ENCODE data around the gene PTTG2. TPM values are rescaled to one million over a fixed set of nuclear protein-coding genes. Genes with fewer than 3 reads are reported as not detected.

PTTG2 gene
- polyA plus RNA-seq, 1 donor (not counting 4 experiments of a cell fraction or from before 2014, with no cell fraction given): not detected

DNA sequence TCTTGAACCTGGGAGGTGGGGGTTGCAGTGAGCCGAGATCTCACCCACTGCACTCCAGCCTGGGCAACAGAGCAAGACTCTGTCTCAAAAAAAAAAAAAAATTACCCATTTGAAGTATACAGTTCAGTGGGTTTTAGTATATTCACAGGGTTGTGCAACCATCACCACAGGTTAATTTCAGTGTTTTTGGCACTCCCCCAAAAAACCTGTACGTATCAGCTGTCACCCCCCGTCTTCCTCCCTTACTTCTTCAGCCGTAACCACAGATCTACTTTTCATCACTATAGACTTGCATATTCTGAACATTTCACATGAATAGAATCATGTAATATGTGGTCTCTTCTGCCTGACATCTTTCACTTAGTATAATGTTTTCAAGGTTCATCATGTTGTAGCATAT is 11.7 kb upstream of the PTTG2 start:
- TF ChIP-seq EZH2 (IDR thresholded peaks at IDR 0.05; ENCODE audit: low read length): no peak
- TF ChIP-seq, protein P1, sequence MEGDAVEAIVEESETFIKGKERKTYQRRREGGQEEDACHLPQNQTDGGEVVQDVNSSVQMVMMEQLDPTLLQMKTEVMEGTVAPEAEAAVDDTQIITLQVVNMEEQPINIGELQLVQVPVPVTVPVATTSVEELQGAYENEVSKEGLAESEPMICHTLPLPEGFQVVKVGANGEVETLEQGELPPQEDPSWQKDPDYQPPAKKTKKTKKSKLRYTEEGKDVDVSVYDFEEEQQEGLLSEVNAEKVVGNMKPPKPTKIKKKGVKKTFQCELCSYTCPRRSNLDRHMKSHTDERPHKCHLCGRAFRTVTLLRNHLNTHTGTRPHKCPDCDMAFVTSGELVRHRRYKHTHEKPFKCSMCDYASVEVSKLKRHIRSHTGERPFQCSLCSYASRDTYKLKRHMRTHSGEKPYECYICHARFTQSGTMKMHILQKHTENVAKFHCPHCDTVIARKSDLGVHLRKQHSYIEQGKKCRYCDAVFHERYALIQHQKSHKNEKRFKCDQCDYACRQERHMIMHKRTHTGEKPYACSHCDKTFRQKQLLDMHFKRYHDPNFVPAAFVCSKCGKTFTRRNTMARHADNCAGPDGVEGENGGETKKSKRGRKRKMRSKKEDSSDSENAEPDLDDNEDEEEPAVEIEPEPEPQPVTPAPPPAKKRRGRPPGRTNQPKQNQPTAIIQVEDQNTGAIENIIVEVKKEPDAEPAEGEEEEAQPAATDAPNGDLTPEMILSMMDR (optimal IDR thresholded peaks at IDR 0.05 in 1 of 3, IDR thresholded peaks at IDR 0.05 in 1 of 3, conservative IDR thresholded peaks at IDR 0.05 in 1 of 3; ENCODE audit: extremely low read depth in 1 of 3, insufficient read depth in 2 of 3, low read length in 3 of 3): no peak
- Histone ChIP-seq H3K9ac (ENCODE audit: control insufficient read depth, extremely low read depth, insufficient read depth, low read length) (no peak overlapping the region), H3K79me2 (ENCODE audit: control insufficient read depth, insufficient read depth, low read length) (no peaks in the 10 kb centered on the region), H3K9me3 (ENCODE audit: control insufficient read depth, low read depth, low read length) (no peaks in the 10 kb centered on the region), H3K36me3 (ENCODE audit: control insufficient read depth in 2 of 2, extremely low read depth in 1 of 2, insufficient read depth in 2 of 2, low read length in 2 of 2) (no peaks in the 10 kb centered on the region), H2AFZ (ENCODE audit: control insufficient read depth, low read length) (no peak overlapping the region), H3K9me1 (ENCODE audit: control insufficient read depth, extremely low read depth, insufficient read depth, low read length) (no peaks in the 10 kb centered on the region), H3K27ac (ENCODE audit: control insufficient read depth, insufficient read depth, low read length) (no peak overlapping the region), H3K4me1 (ENCODE audit: control insufficient read depth, extremely low read depth, insufficient read depth, low read length) (no peaks in the 10 kb centered on the region), H3K4me3 (ENCODE audit: control insufficient read depth in 2 of 3, extremely low read depth in 1 of 3, insufficient read depth in 2 of 3, low read depth in 1 of 3, low read length in 3 of 3) (no peak overlapping the region), H3K4me2 (ENCODE audit: control insufficient read depth, extremely low read depth, insufficient read depth, low read depth, low read length) (no peak overlapping the region), H4K20me1 (ENCODE audit: control insufficient read depth, extremely low read depth, insufficient read depth, low read length) (no peaks in the 10 kb centered on the region), H3K27me3 (ENCODE audit: control insufficient read depth, extremely low read depth, insufficient read depth, low read length) (no peaks in the 10 kb centered on the region)
- no peak for FAIRE-seq
- no peak for DNase-seq (ENCODE audit: low read depth, low spot score)
- dilution Hi-C loops (cut with MboI; ENCODE audit: extremely low pct_ligation_motif_present, low sequenced_read_pairs): no loop called here

- Histone ChIP-seq H3K27me3 (ENCODE audit: control insufficient read depth, extremely low read depth, insufficient read depth, low read length) (no peaks in the 10 kb centered on the region), H3K9ac (ENCODE audit: control insufficient read depth, extremely low read depth, insufficient read depth, low read length) (no peak overlapping the region), H3K27ac (ENCODE audit: control insufficient read depth, insufficient read depth, low read length) (no peak overlapping the region), H3K9me3 (ENCODE audit: control insufficient read depth, low read depth, low read length) (no peaks in the 10 kb centered on the region), H3K4me3 (ENCODE audit: control insufficient read depth in 2 of 3, extremely low read depth in 1 of 3, insufficient read depth in 2 of 3, low read depth in 1 of 3, low read length in 3 of 3) (no peak overlapping the region), H3K4me2 (ENCODE audit: control insufficient read depth, extremely low read depth, insufficient read depth, low read depth, low read length) (no peak overlapping the region), H3K36me3 (ENCODE audit: control insufficient read depth in 2 of 2, extremely low read depth in 1 of 2, insufficient read depth in 2 of 2, low read length in 2 of 2) (no peaks in the 10 kb centered on the region), H3K4me1 (ENCODE audit: control insufficient read depth, extremely low read depth, insufficient read depth, low read length) (no peaks in the 10 kb centered on the region), H3K9me1 (ENCODE audit: control insufficient read depth, extremely low read depth, insufficient read depth, low read length) (no peaks in the 10 kb centered on the region), H4K20me1 (ENCODE audit: control insufficient read depth, extremely low read depth, insufficient read depth, low read length) (no peaks in the 10 kb centered on the region), H2AFZ (ENCODE audit: control insufficient read depth, low read length) (no peak overlapping the region), H3K79me2 (ENCODE audit: control insufficient read depth, insufficient read depth, low read length) (no peaks in the 10 kb centered on the region)
- no peak for FAIRE-seq
- TF ChIP-seq, protein P1 (optimal IDR thresholded peaks at IDR 0.05 in 1 of 3, IDR thresholded peaks at IDR 0.05 in 1 of 3, conservative IDR thresholded peaks at IDR 0.05 in 1 of 3; ENCODE audit: extremely low read depth in 1 of 3, insufficient read depth in 2 of 3, low read length in 3 of 3): no peak
- no peak for TF ChIP-seq EZH2 (IDR thresholded peaks at IDR 0.05; ENCODE audit: low read length)
- no peak for DNase-seq (ENCODE audit: low read depth, low spot score)
- dilution Hi-C loops (cut with MboI; ENCODE audit: extremely low pct_ligation_motif_present, low sequenced_read_pairs): no loop called here
These were observed 10.4 kb upstream of the PTTG2 start for GRCh38 chr4:37949636-37950426.
